Measurements from ENCODE around the gene NSL1. TPM values are rescaled to one million over a fixed set of nuclear protein-coding genes. Genes with fewer than 3 reads are reported as not detected.

The NSL1 gene
- total and polyA plus RNA-seq, 2 experiments from 2014 or later, result 30.7 to 32.0 TPM

GRCh38 chr1:212692774-212693644 lies 98.6 kb downstream of the NSL1 start:
- Histone ChIP-seq H3K4me2 (ENCODE audit: unreplicated experiment) (no peak overlapping the region), H3K27me3 (replicated peaks; ENCODE audit: insufficient read depth) (peaks cover 6% of the 10 kb centered on the region), H3F3A (ENCODE audit: insufficient read depth) (peaks cover 8% of the 10 kb centered on the region), H3K79me2 (ENCODE audit: insufficient read depth) (no peaks in the 10 kb centered on the region), H3K9me2 (ENCODE audit: insufficient read depth) (no peaks in the 10 kb centered on the region), H3K4me1 (ENCODE audit: insufficient read depth) (no peaks in the 10 kb centered on the region), H3K4me3 (no peak overlapping the region), H3K9me3 (ENCODE audit: low read depth) (no peaks in the 10 kb centered on the region), H4K20me1 (ENCODE audit: insufficient read depth) (no peaks in the 10 kb centered on the region), H3K27ac (no peak overlapping the region), H3K9ac (no peak overlapping the region), H2AFZ (no peak overlapping the region), H3K36me3 (ENCODE audit: low read depth) (no peaks in the 10 kb centered on the region)
- DNase-seq, result peak; percentile 81
- in situ Hi-C loops (cut with MboI), result no loop called here
- no peak for TF ChIP-seq EZH2 (IDR thresholded peaks at IDR 0.05; ENCODE audit: insufficient read depth, poor library complexity, severe bottlenecking)
- no peak for TF ChIP-seq EZH2phosphoT487 (IDR thresholded peaks at IDR 0.05; ENCODE audit: insufficient read depth, low read depth)
- 70 to 74% methylated on average over 9 of the region's 9 CpGs for WGBS, 2 experiments (ENCODE audit: low coverage in 1 of 2, low lambda C conversion rate in 2 of 2, missing lambda C conversion rate in 2 of 2)

- no peak overlapping the region for H3K4me2 ChIP-seq (ENCODE audit: unreplicated experiment)
- no peak for TF ChIP-seq EZH2 (IDR thresholded peaks at IDR 0.05; ENCODE audit: insufficient read depth, poor library complexity, severe bottlenecking)
- TF ChIP-seq EZH2phosphoT487 (IDR thresholded peaks at IDR 0.05; ENCODE audit: insufficient read depth, low read depth), result no peak
- no peaks in the 10 kb centered on the region for H4K20me1 ChIP-seq (ENCODE audit: insufficient read depth)
- no peaks in the 10 kb centered on the region for H3K9me2 ChIP-seq (ENCODE audit: insufficient read depth)
- H3K4me1 ChIP-seq (ENCODE audit: insufficient read depth), result no peaks in the 10 kb centered on the region
- H3K27ac ChIP-seq, result no peak overlapping the region
- no peak for DNase-seq
- no peak overlapping the region for H3K9ac ChIP-seq
- H3K4me3 ChIP-seq, result no peak overlapping the region
- no peaks in the 10 kb centered on the region for H3K27me3 ChIP-seq (replicated peaks; ENCODE audit: insufficient read depth)
- WGBS, 2 experiments (ENCODE audit: low coverage in 1 of 2, low lambda C conversion rate in 2 of 2, missing lambda C conversion rate in 2 of 2), result 87 to 88% methylated on average over 9 of the region's 9 CpGs
- H2AFZ ChIP-seq, result no peak overlapping the region
- H3F3A ChIP-seq (ENCODE audit: insufficient read depth), result peaks cover 8% of the 10 kb centered on the region
- H3K36me3 ChIP-seq (ENCODE audit: low read depth), result no peaks in the 10 kb centered on the region
- in situ Hi-C loops (cut with MboI), result no loop called here
- no peaks in the 10 kb centered on the region for H3K79me2 ChIP-seq (ENCODE audit: insufficient read depth)
- no peaks in the 10 kb centered on the region for H3K9me3 ChIP-seq (ENCODE audit: low read depth)
Observed at GRCh38 chr1:212691561-212692071, 100.0 kb downstream of the NSL1 start.

- no peak for TF ChIP-seq EZH2 (IDR thresholded peaks at IDR 0.05; ENCODE audit: insufficient read depth, poor library complexity, severe bottlenecking)
- no peak for TF ChIP-seq EZH2phosphoT487 (IDR thresholded peaks at IDR 0.05; ENCODE audit: insufficient read depth, low read depth)
- WGBS, 2 experiments (ENCODE audit: low coverage in 1 of 2, low lambda C conversion rate in 2 of 2, missing lambda C conversion rate in 2 of 2), result 84 to 88% methylated on average over 4 of the region's 4 CpGs
- Histone ChIP-seq H3K9ac (no peak overlapping the region), H3K36me3 (ENCODE audit: low read depth) (no peaks in the 10 kb centered on the region), H3F3A (ENCODE audit: insufficient read depth) (peaks cover 8% of the 10 kb centered on the region), H3K9me2 (ENCODE audit: insufficient read depth) (no peaks in the 10 kb centered on the region), H3K4me2 (ENCODE audit: unreplicated experiment) (no peak overlapping the region), H3K9me3 (ENCODE audit: low read depth) (no peaks in the 10 kb centered on the region), H2AFZ (no peak overlapping the region), H3K27me3 (replicated peaks; ENCODE audit: insufficient read depth) (no peaks in the 10 kb centered on the region), H3K4me1 (ENCODE audit: insufficient read depth) (no peaks in the 10 kb centered on the region), H3K27ac (no peak overlapping the region), H4K20me1 (ENCODE audit: insufficient read depth) (no peaks in the 10 kb centered on the region), H3K79me2 (ENCODE audit: insufficient read depth) (no peaks in the 10 kb centered on the region), H3K4me3 (no peak overlapping the region)
- in situ Hi-C loops (cut with MboI), result no loop called here
- DNase-seq, result no peak
Observed at GRCh38 chr1:212690816-212691403, 100.7 kb downstream of the NSL1 start.

- no peaks in the 10 kb centered on the region for H3K4me1 ChIP-seq (ENCODE audit: insufficient read depth)
Observed at GRCh38 chr1:212689758-212690529, 101.6 kb downstream of the NSL1 start.

More at GRCh38 chr1:212689758-212690529, 101.6 kb downstream of the NSL1 start:
- no peaks in the 10 kb centered on the region for H3K36me3 ChIP-seq (ENCODE audit: low read depth)
- H3K27me3 ChIP-seq (replicated peaks; ENCODE audit: insufficient read depth), result no peaks in the 10 kb centered on the region
- no peaks in the 10 kb centered on the region for H3K9me3 ChIP-seq (ENCODE audit: low read depth)
- H3K79me2 ChIP-seq (ENCODE audit: insufficient read depth), result no peaks in the 10 kb centered on the region
- in situ Hi-C loops (cut with MboI), result no loop called here
- TF ChIP-seq EZH2phosphoT487 (IDR thresholded peaks at IDR 0.05; ENCODE audit: insufficient read depth, low read depth) (no peak), EZH2 (IDR thresholded peaks at IDR 0.05; ENCODE audit: insufficient read depth, poor library complexity, severe bottlenecking) (no peak)
- no peak overlapping the region for H3K9ac ChIP-seq
- WGBS, 2 experiments (ENCODE audit: low coverage in 1 of 2, low lambda C conversion rate in 2 of 2, missing lambda C conversion rate in 2 of 2), result 90 to 91% methylated on average over 12 of the region's 12 CpGs
- no peaks in the 10 kb centered on the region for H4K20me1 ChIP-seq (ENCODE audit: insufficient read depth)
- no peak overlapping the region for H3K4me2 ChIP-seq (ENCODE audit: unreplicated experiment)
- H2AFZ ChIP-seq, result no peak overlapping the region
- no peak for DNase-seq
- H3K27ac ChIP-seq, result no peak overlapping the region
- H3F3A ChIP-seq (ENCODE audit: insufficient read depth), result peaks cover 8% of the 10 kb centered on the region
- H3K4me3 ChIP-seq, result no peak overlapping the region
- no peaks in the 10 kb centered on the region for H3K9me2 ChIP-seq (ENCODE audit: insufficient read depth)

Measured in GM23248 (cell line).